ENCODE data around the gene REV1. TPM values are rescaled to one million over a fixed set of nuclear protein-coding genes. Genes with fewer than 3 reads are reported as not detected.
A peak's percentile ranks its signal among the peaks of the same experiment; 100 is the strongest.

REV1 gene
- total and polyA plus RNA-seq, 4 donors: 13.7 to 165 (median 34.5) TPM

DNA sequence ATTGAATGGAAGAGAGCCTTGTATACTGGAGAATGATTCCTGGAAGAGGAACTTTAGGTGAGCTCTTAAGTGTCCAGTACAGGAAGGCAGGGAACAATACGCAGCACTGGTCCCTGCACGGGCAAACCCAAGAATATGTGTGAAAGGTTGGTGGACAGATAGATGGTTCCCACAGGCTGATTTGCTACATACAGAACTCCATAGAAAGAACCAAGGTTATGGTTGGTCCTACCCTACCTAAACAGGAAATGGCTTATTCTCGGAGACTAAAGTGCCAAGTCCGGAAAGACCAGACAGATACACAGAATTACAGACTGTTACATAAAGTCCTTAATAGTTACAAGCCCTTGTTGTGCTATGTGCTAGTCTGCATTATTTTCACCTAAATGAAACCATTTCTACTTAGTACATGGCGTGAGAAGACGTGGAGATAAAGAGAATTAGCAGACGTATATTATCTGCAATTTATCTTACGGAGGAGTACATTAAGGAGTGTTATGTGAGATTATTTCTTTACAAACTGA is 1.2 kb downstream of the REV1 start:
- H3K4me1 ChIP-seq (ENCODE audit: control insufficient read depth in 5 of 5, insufficient read depth in 5 of 5, low read length in 5 of 5): peaks cover 0 to 31% (median 15%) of the 10 kb centered on the region in 5 donors
- WGBS, 2 donors: 1 to 2% methylated on average over 8 of the region's 8 CpGs
- H3K4me3 ChIP-seq: peak overlapping the region; percentile 80
- peak overlapping the region; percentile 94 to 99 for H3K27ac ChIP-seq (ENCODE audit: low read depth in 1 of 2, low read length in 1 of 2)
- no peaks in the 10 kb centered on the region for H3K27me3 ChIP-seq (ENCODE audit: control insufficient read depth in 3 of 3, insufficient read depth in 3 of 3, low read length in 2 of 3)
- no peaks in the 10 kb centered on the region for H3K36me3 ChIP-seq (ENCODE audit: control insufficient read depth in 4 of 4, insufficient read depth in 4 of 4, low read length in 4 of 4)
- TF ChIP-seq CTCF (IDR thresholded peaks at IDR 0.05; ENCODE audit: control extremely low read depth, extremely low read depth): no peak
- DNase-seq: peak in 2 of 3 donors; percentile 13 to 40
- ATAC-seq (ENCODE audit: insufficient read depth, low FRiP score): no peak
- H3K9me3 ChIP-seq (ENCODE audit: control insufficient read depth in 4 of 4, insufficient read depth in 3 of 4, low read length in 3 of 4): no peaks in the 10 kb centered on the region
- peak overlapping the region; percentile 76 to 85 for H3K9ac ChIP-seq (ENCODE audit: insufficient read depth in 1 of 2, low read length in 2 of 2)

DNA sequence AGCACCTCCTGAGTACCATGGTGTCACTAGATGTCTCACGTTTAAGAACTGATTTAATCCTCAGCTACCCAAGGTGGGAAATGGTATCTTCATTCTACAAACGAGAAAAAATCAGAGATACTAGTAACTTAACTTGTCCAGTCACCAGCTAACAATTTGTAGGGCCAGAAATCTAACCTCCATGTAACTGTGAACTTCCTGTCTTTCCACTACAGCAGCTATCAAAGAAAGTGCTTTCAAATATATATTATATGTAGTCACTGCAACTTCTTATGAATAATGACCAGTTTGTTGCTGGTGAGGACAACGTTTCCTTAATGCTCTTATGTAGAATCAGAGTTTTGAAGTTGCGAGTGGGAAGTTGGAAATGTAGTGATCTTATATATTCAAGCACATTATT is 1.9 kb downstream of the REV1 start:
- peaks cover 0 to 31% (median 15%) of the 10 kb centered on the region in 5 donors for H3K4me1 ChIP-seq (ENCODE audit: control insufficient read depth in 5 of 5, insufficient read depth in 5 of 5, low read length in 5 of 5)
- H3K9ac ChIP-seq (ENCODE audit: insufficient read depth in 1 of 2, low read length in 2 of 2): peak overlapping the region; percentile 26 to 53
- WGBS, 2 donors: 47% methylated on average over 4 of the region's 4 CpGs; no CpG with 5 or more reads in 1 of the 2 donors
- ATAC-seq (ENCODE audit: insufficient read depth, low FRiP score) (no peak), DNase-seq (no peak)
- no peaks in the 10 kb centered on the region for H3K36me3 ChIP-seq (ENCODE audit: control insufficient read depth in 4 of 4, insufficient read depth in 4 of 4, low read length in 4 of 4)
- H3K4me3 ChIP-seq: no peak overlapping the region
- no peak overlapping the region for H3K27ac ChIP-seq (ENCODE audit: low read depth in 1 of 2, low read length in 1 of 2)
- H3K27me3 ChIP-seq (ENCODE audit: control insufficient read depth in 3 of 3, insufficient read depth in 3 of 3, low read length in 2 of 3): no peaks in the 10 kb centered on the region
- TF ChIP-seq CTCF (IDR thresholded peaks at IDR 0.05; ENCODE audit: control extremely low read depth, extremely low read depth): no peak
- no peaks in the 10 kb centered on the region for H3K9me3 ChIP-seq (ENCODE audit: control insufficient read depth in 4 of 4, insufficient read depth in 3 of 4, low read length in 3 of 4)

- H3K9me3 ChIP-seq (ENCODE audit: control insufficient read depth in 4 of 4, insufficient read depth in 3 of 4, low read length in 3 of 4): no peaks in the 10 kb centered on the region
- DNase-seq (no peak), ATAC-seq (ENCODE audit: insufficient read depth, low FRiP score) (no peak)
- 82 to 93% methylated on average over 4 of the region's 4 CpGs for WGBS, 2 donors
- H3K4me3 ChIP-seq: no peak overlapping the region
- peaks cover 0 to 1% (median 0%) of the 10 kb centered on the region in 4 donors for H3K36me3 ChIP-seq (ENCODE audit: control insufficient read depth in 4 of 4, insufficient read depth in 4 of 4, low read length in 4 of 4)
- no peak for TF ChIP-seq CTCF (IDR thresholded peaks at IDR 0.05; ENCODE audit: control extremely low read depth, extremely low read depth)
- peaks cover 0 to 29% (median 14%) of the 10 kb centered on the region in 5 donors for H3K4me1 ChIP-seq (ENCODE audit: control insufficient read depth in 5 of 5, insufficient read depth in 5 of 5, low read length in 5 of 5)
- no peak overlapping the region for H3K9ac ChIP-seq (ENCODE audit: insufficient read depth in 1 of 2, low read length in 2 of 2)
- H3K27ac ChIP-seq (ENCODE audit: low read depth in 1 of 2, low read length in 1 of 2): peak overlapping the region in 1 of 2 donors; percentile 23
- H3K27me3 ChIP-seq (ENCODE audit: control insufficient read depth in 3 of 3, insufficient read depth in 3 of 3, low read length in 2 of 3): no peaks in the 10 kb centered on the region
These were observed 4.0 kb downstream of the REV1 start for GRCh38 chr2:99485824-99486223.

GRCh38 chr2:99485411-99485810 is 4.4 kb downstream of the REV1 start:
- Histone ChIP-seq H3K36me3 (ENCODE audit: control insufficient read depth in 4 of 4, insufficient read depth in 4 of 4, low read length in 4 of 4) (peaks cover 0 to 1% (median 0%) of the 10 kb centered on the region in 4 donors), H3K4me1 (ENCODE audit: control insufficient read depth in 5 of 5, insufficient read depth in 5 of 5, low read length in 5 of 5) (peaks cover 0 to 29% (median 10%) of the 10 kb centered on the region in 5 donors), H3K9ac (ENCODE audit: insufficient read depth in 1 of 2, low read length in 2 of 2) (no peak overlapping the region), H3K4me3 (no peak overlapping the region), H3K27ac (ENCODE audit: low read depth in 1 of 2, low read length in 1 of 2) (no peak overlapping the region), H3K9me3 (ENCODE audit: control insufficient read depth in 4 of 4, insufficient read depth in 3 of 4, low read length in 3 of 4) (no peaks in the 10 kb centered on the region), H3K27me3 (ENCODE audit: control insufficient read depth in 3 of 3, insufficient read depth in 3 of 3, low read length in 2 of 3) (no peaks in the 10 kb centered on the region)
- ATAC-seq (ENCODE audit: insufficient read depth, low FRiP score): no peak
- TF ChIP-seq CTCF (IDR thresholded peaks at IDR 0.05; ENCODE audit: control extremely low read depth, extremely low read depth): no peak
- no peak for DNase-seq
- 65 to 67% methylated on average over 3 of the region's 3 CpGs for WGBS, 2 donors

Measured in lung (tissue), 12 donors.